Measurements from ENCODE around the gene RFNG.
A peak's percentile ranks its signal among the peaks of the same experiment; 100 is the strongest.

The RFNG gene

DNA sequence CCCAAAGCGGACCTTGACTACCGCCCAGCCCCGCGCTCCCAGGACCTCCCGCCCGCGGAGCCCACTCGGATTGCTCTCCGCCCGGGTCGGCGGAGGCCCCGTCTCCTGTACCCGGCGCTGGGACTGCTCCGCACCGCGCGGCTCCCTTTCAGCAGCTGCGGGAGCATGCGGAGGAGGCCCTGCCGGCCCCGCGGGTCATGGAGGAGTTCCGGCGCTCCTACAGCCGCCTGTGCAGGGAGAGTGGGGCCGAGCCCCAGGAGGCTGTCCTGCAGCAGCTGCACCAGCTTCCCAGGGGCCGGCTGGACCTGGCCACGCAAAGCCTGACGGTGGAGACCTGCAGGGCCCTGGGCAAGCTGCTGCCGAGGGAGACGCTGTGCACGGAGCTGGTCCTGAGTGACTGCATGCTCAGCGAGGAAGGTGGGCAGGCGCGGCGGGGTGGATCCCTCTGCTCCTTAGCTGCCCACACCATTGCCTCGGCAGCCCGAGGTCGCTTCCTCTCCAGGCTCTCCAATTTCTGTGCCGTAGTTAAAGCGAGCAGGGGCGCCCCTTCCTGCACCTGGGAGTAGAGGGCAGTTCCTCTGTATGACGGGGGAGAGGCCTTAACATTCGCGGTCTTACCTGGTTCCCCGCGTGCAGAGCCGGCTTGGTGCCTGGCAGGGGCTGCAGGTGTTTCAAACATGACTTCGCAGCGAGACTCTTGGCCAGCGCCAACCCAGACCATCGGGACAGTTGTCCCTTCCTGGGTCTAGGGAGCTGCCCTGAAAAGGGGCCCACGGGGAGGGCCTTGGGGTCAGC, 28.0 kb downstream of the RFNG start:
- DNase-seq, result no peak

DNA sequence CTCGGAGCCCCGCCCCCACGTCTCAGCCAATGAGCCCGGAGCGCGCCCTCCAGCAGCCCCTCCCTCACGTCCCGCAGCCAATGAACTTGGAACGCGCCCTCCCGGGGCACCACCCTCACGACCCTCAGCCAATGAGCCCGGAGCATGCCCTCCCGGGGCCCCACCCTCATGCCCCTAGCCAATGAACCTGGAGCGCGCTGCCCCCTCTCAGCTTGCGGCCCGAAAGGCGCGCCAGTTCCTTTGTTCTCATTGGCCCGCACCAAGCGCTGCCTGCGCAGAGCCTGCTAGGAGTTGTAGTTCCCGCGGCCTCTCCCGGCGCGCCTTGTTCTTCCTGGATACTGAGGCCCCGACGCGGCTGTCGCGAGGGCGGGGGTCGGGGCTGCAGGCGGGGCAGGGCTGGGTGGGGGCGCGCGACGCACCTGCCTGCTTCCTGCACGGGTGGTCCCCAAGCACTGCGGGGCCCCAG, 28.6 kb downstream of the RFNG start, which contains the start of gene LRRC45:
Gene LRRC45, plus strand, starts transcription at position 325 of the 466 bp plus-strand sequence. CDS start 339 bp downstream, outside the sequence.
- peak; percentile 100 for DNase-seq

DNA sequence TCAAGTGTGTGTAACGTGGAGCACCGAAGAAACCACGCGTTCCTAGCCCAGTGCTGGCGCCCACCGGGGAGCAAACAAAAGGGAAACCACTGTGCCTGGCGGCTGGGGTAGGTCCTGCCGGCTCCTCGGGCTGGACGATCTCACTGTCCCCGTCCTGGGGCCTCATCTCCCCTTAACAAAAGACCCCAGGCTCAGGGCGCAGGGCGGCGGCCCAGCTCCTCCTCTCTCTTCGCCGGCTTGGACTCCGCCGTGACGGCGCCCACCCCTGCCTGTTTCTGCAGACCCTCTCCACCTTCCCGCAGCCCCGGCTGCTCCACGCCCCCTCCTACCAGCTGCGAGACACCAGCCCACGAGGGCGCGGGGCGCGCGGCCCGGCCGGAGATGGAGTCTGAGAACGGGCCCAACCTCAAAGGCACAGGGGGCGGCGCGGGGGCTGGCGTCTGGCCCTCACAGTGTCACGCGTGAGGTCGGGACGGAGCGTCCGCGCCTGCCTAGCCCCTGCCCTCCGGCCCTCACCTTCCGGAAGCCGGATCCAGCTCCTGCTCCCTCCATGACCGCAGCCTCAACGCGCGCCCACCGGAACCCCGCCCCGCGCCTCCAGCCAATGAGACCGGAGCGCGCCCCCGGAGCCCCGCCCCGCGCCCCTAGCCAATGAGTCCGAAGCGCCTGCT, 29.2 kb downstream of the RFNG start, which contains the start of gene CENPX:
Gene CENPX, minus strand, starts transcription at position 569 of the 671 bp plus-strand sequence. Its CDS starts 17 bp downstream, at position 552.
- DNase-seq, result peak in 1 of 2 donors; percentile 32

DNA sequence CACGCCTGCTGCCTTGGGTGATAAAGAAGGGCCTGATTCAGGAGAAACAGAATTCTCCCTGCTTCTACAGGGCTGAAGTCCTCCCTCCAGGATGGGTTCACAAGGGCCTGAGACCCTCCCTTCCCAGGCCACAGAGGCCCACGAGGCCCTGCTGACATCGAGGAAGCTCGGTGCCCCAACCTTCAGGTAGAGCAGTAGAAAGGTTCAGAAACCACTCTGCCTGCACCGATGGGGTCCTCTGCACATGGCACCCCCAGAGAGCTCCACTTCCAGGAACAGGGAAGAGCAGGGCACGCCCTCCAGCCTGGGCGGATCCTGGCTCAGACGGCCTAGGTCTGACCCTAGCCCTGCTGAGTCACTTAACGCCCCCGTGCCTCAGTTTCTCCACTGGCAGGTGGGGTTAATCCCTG, 29.7 kb downstream of the RFNG start:
- DNase-seq, result no peak

- peak; percentile 58 to 66 for DNase-seq
Measured at GRCh38 chr17:82021107-82021899, 30.3 kb downstream of the RFNG start.

DNA sequence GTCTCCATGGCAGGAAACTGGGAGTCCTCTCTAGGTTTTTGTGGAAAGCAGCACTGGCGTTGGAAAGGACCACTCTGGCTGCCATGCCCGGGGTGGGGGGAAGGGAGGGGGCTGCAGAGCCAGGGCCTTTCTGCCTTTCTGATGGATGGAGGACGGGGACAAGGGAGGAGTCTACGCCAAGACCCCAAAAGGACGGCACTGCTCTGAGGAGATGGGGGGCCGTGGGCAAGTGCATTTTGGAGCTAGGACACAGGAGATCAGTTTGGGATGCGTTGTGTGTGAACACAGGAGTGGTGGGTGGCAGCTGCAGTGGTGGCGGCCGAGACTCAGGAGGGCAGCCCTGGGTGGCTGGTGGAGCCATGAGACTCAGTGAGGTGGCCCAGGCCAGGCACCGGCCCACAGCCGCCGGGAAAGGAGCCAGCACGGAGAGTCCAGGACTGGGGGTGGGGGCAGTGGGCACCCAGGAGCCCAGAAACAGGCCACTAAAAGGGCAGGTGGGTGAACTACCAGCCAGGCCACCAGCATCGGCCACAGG, 31.0 kb downstream of the RFNG start:
- DNase-seq, result no peak

GRCh38 chr17:82019690-82020571, 31.7 kb downstream of the RFNG start:
- peak; percentile 57 to 59 for DNase-seq

- DNase-seq, result no peak
Measured at GRCh38 chr17:82018989-82019689, 32.5 kb downstream of the RFNG start.

GRCh38 chr17:82018152-82018988, 33.2 kb downstream of the RFNG start:
- no peak for DNase-seq

DNA sequence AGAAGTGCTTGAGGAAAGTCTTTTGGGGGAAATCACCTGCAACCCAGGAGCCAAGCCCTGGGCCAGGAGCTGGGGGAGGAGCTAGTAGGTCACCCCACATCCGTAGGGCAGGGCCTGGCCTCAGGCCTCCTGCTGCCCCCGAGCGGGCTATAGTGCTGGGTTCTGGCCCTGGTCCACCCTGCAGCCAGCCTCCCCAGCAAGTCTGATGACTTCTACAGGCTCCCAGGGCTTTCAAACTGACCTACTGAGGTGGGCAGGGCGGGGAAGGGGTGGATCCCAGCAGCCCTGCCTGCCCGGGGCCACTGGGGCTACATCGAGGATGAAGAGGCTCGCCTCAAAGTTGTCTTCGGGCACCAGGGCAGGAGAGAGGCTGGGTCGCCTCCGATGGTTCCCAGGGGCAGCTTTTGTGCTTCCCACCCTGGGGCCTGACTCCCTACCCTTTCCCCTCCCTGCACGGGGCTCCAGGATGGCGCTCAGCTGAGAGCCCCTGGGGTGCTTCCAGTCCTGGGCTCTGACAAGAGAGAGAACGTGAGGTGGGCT, 33.9 kb downstream of the RFNG start:
- no peak for DNase-seq

DNA sequence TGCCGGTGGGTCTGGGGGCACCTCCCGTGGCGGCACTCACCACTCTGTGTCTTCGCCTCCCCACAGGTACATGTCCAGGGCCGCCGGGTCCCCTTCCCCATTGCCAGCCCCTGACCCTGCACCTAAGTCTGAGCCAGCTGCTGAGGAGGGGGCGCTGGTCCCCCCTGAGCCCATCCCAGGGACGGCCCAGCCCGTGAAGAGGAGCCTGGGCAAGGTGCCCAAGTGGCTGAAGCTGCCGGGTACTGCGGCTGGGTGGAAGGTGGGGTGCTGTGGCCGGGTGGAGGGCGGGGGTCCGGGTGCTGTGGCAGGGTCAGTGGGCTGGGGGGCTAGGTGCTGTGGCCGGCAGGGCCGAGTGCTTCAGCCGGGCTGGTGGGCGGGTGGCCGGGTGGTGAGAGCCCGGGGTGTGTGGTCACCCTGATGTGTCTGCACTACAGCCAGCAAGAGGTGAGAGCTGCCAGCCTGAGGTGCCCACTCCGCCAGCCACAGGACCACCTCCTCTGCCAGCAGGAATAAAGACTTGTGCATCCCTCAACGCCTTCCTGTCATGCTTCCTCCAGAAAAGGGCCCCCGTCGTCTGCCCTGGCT, 34.6 kb downstream of the RFNG start:
- DNase-seq, result no peak

- DNase-seq, result no peak
Measured at GRCh38 chr17:82016061-82016874, 35.3 kb downstream of the RFNG start.

DNA sequence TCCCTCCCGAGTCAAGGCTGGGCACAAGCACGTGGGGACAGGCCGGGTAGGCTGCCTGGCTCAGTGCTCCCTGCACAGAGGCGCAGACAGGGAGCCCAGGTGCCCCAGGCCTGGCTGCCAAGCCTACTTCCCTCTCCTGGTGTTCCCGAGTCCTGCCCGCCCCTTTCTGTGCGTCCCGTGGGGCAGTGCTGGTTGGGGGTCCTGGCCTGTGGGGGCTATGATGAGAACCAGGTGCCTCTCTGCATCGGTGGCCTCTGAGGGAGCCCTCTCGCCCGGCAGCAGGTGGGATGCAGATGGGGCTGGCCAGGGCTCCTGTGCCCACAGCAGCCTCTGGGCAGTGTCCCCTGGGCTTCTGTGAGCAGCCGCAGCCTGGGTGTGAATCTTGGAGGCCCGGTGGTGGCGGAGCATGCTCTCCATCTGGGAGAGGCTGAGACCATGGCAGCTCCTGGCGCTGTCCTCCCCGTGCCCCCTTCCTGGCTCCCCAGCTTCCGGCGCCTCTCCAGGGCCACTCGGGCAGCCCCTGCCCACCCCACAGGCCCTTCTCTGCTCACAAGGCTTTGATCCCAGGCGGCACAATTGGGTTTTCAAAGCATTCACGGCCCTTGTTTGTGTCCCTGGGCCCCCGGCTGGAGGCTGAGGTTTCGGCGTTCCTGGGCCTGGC, 36.2 kb downstream of the RFNG start:
- no peak for DNase-seq

DNA sequence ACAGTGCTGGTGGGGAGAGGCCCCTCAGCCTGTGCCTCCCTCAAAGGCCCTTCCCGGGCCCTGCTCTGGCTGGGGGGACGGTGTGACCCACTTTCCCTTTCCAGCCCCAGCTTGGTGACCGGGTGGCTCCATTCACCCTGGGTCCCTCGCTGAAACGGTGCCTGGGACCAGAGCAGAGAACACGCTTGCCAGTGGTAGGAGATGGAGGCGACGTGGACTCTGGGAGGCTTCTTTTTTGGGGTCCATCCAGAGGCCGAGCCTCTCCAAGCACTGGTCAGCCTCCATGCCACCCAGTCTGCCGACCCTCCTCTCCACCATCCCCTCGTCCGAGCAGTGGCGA, 36.7 kb downstream of the RFNG start:
- no peak for DNase-seq

DNA sequence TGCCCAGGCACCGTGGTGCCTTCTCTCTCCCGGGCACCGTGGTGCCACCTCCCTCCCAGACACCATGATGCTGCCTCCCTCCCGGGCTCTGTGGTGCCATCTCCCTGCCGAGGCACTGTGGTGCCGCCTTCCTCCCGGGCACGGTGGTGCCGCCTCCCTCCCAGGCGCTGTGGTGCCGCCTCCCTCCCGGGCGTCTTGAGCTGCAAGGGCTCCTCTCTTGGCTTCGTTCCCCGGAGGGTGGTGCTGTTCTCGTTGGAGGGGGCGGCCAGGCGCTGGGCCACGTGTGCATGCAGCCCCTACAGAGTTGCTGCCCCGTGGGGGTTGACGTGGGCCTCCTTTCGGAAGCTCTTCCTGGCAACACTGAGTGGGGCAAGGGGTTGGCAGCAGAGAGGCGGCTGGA, 37.2 kb downstream of the RFNG start:
- DNase-seq, result no peak

GRCh38 chr17:82013772-82014321, 37.8 kb downstream of the RFNG start:
- no peak for DNase-seq

DNA sequence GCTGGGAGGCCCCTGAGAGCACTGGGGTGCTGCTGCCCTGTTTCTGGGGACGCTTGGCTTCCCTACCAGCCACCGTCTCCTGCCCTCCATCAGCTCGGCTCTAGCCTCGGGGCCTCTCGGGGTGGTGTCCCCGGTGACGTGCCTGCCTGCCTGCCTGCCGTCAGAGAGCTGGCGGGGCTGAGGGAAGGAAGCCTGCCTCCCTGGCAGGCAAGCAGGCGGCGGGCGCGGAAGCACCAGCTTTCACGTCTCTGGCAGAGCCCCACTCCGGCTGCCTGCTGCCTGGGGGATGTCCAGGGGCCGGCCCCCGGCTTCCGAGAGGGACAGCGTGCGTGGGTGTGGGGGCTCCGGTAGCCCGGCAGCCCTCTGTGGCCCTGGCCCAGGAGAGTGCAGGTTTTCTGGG, 38.3 kb downstream of the RFNG start:
- no peak for DNase-seq
